Kidney epithelial cell (primary cell): ENCODE measurements around the gene GIPC3. TPM values are rescaled to one million over a fixed set of nuclear protein-coding genes. Genes with fewer than 3 reads are reported as not detected.

Experiments
- DNase-seq: peaks from one replicate; pipeline ENCODE4 v3.0.0-alpha.2; 2010; ENCODE audit warnings: low read depth
- H3K27me3 ChIP-seq: 2 replicates; pipeline ENCODE4 v1.6.0; 2011; ENCODE audit warnings: low read length; ENCODE audit not compliant: control insufficient read depth, insufficient read depth
- H3K36me3 ChIP-seq: 2 replicates; pipeline ENCODE4 v1.5.1; 2011; ENCODE audit warnings: low read length; ENCODE audit not compliant: control insufficient read depth, insufficient read depth
- H3K4me3 ChIP-seq: 2 replicates; pipeline ENCODE4 v1.5.1; 2011; ENCODE audit warnings: low read depth, mild to moderate bottlenecking, control low read depth, low read length
- total RNA-seq: library from RNA; depleted of rRNA; stranded (reverse); fragments of >200 nt; gene quantifications from 2 replicates; pipeline ENCODE4 v1.2.3, GENCODE V29; 2015
- TF ChIP-seq, protein P1 (sequence below): IDR thresholded peaks from 2 replicates; pipeline ENCODE4 v1.5.1; 2011; ENCODE audit warnings: mild to moderate bottlenecking, moderate library complexity, low read length, control low read depth, inconsistent platforms; ENCODE audit not compliant: insufficient read depth, poor library complexity, severe bottlenecking

GIPC3 gene
- total RNA-seq, 1 donor from 2014 or later: 0.21 TPM

GRCh38 chr19:3604227-3604986 is 19.1 kb downstream of the GIPC3 start:
- Histone ChIP-seq H3K36me3 (no peaks in the 10 kb centered on the region), H3K4me3 (no peak overlapping the region), H3K27me3 (no peaks in the 10 kb centered on the region)
- DNase-seq: no peak
- TF ChIP-seq, protein P1, sequence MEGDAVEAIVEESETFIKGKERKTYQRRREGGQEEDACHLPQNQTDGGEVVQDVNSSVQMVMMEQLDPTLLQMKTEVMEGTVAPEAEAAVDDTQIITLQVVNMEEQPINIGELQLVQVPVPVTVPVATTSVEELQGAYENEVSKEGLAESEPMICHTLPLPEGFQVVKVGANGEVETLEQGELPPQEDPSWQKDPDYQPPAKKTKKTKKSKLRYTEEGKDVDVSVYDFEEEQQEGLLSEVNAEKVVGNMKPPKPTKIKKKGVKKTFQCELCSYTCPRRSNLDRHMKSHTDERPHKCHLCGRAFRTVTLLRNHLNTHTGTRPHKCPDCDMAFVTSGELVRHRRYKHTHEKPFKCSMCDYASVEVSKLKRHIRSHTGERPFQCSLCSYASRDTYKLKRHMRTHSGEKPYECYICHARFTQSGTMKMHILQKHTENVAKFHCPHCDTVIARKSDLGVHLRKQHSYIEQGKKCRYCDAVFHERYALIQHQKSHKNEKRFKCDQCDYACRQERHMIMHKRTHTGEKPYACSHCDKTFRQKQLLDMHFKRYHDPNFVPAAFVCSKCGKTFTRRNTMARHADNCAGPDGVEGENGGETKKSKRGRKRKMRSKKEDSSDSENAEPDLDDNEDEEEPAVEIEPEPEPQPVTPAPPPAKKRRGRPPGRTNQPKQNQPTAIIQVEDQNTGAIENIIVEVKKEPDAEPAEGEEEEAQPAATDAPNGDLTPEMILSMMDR: no peak

DNA sequence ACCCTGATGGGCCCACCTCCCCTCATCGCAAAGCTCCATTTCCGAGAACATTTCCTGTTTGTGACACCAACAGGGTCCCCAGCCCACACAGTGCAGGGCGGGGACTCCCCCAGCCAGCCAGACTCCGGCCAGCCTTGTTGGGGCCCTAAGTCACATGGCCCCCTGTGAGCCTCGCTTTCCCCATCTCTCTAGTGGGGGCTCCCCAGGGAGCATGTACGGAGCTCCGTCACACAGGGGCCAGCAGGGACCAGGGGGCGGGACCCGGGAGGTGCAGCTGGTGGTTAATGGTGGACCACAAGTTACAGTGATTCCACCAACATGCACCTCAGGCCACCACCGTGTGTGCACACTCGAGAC is 19.7 kb downstream of the GIPC3 start:
- TF ChIP-seq, protein P1: no peak
- Histone ChIP-seq H3K36me3 (no peaks in the 10 kb centered on the region), H3K27me3 (no peaks in the 10 kb centered on the region), H3K4me3 (no peak overlapping the region)
- no peak for DNase-seq

DNA sequence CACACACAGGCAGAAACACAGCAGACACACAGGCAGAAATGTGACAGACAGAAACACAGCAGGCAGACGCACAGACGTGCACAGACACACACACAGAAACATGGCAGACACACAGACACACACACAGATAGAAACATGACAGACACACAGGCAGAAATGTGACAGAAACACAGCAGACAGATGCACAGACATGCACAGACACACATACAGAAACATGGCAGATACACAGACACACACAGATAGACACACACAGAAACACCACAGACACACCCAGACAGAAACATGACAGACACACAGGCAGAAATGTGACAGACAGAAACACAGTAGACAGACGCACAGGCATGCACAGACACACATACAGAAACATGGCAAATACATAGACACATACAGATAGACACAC is 20.1 kb downstream of the GIPC3 start:
- TF ChIP-seq, protein P1: no peak
- Histone ChIP-seq H3K36me3 (no peaks in the 10 kb centered on the region), H3K4me3 (no peak overlapping the region), H3K27me3 (no peaks in the 10 kb centered on the region)
- no peak for DNase-seq

DNA sequence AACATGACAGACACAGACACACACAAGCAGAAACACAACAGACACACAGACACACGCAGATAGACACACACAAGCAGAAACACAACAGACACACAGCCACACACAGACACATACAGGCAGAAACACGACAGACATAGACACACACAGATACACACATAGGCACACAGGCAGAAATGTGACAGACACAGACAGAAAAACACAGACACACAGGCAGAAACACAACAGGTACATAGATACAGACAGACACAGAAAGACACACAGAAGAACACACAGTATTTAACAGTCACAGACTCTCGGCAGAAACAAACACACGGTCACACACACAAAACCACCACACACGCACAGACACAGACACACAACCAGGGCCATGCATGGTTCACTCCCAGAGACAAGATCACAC is 20.5 kb downstream of the GIPC3 start:
- TF ChIP-seq, protein P1: no peak
- DNase-seq: no peak
- no peaks in the 10 kb centered on the region for H3K27me3 ChIP-seq
- no peaks in the 10 kb centered on the region for H3K36me3 ChIP-seq
- H3K4me3 ChIP-seq: no peak overlapping the region

DNA sequence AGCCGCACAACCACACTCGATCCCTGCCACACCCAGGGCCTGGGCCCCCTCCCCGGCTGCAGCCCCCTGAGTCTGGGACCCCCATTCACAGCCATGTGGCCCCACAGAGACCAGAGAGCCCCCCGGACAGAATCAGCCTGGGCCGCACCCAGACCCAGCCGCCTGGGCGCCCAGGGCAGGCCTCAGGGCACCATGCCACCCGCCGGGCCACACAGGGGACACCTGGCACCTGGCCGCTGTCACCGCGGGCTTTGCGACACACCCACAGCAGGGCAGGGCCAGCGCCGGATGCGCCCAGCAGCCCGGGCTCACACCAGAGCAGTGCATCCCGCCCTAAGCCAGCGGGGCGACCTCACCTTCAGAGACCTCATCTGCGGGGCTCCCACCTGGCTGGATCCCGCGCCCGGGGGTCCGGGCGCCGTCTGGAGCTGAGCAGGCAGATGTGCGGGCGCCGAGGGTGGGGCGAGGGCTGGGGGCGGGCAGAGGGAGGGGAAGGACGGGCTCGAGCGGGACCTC is 21.0 kb downstream of the GIPC3 start:
- TF ChIP-seq, protein P1: no peak
- H3K4me3 ChIP-seq: peak overlapping the region; percentile 45
- DNase-seq: no peak
- no peaks in the 10 kb centered on the region for H3K27me3 ChIP-seq
- no peaks in the 10 kb centered on the region for H3K36me3 ChIP-seq
